HG03432 (cell line): ENCODE data around the gene CAND1.

Source experiments
- ATAC-seq: cut with Tn5 transposase; IDR thresholded peaks from one replicate; pipeline ENCODE4 v1.9.1; 2021; ENCODE audit warnings: mild to moderate bottlenecking, moderate library complexity; ENCODE audit not compliant: unreplicated experiment

Gene CAND1

GRCh38 chr12:67280088-67280487 lies 10.9 kb downstream of the CAND1 start:
- no peak for ATAC-seq

- ATAC-seq, result no peak
These were observed 11.4 kb downstream of the CAND1 start for GRCh38 chr12:67280572-67280971.

- no peak for ATAC-seq
These were observed 15.4 kb downstream of the CAND1 start for GRCh38 chr12:67284561-67284960.

GRCh38 chr12:67286257-67286656 lies 17.1 kb downstream of the CAND1 start:
- ATAC-seq, result no peak

- no peak for ATAC-seq
These were observed 18.2 kb downstream of the CAND1 start for GRCh38 chr12:67287311-67287710.

GRCh38 chr12:67288561-67288960 lies 19.4 kb downstream of the CAND1 start:
- ATAC-seq, result no peak

- ATAC-seq, result no peak
These were observed 21.2 kb downstream of the CAND1 start for GRCh38 chr12:67290378-67290777.

- ATAC-seq, result no peak
These were observed 30.4 kb downstream of the CAND1 start for GRCh38 chr12:67299526-67299925.

- ATAC-seq, result no peak
These were observed 30.8 kb downstream of the CAND1 start for GRCh38 chr12:67299926-67300325.

GRCh38 chr12:67302162-67302561 lies 33.0 kb downstream of the CAND1 start:
- ATAC-seq, result no peak

- no peak for ATAC-seq
These were observed 36.4 kb downstream of the CAND1 start for GRCh38 chr12:67305544-67305943.

- no peak for ATAC-seq
These were observed 37.6 kb downstream of the CAND1 start for GRCh38 chr12:67306712-67307111.

GRCh38 chr12:67315661-67316060 lies 46.5 kb downstream of the CAND1 start:
- no peak for ATAC-seq

- ATAC-seq, result no peak
These were observed 49.6 kb downstream of the CAND1 start for GRCh38 chr12:67318786-67319185.

- no peak for ATAC-seq
These were observed 50.8 kb downstream of the CAND1 start for GRCh38 chr12:67319936-67320335.

- no peak for ATAC-seq
These were observed 51.6 kb downstream of the CAND1 start for GRCh38 chr12:67320614-67321295.

GRCh38 chr12:67322580-67322979 lies 53.4 kb downstream of the CAND1 start:
- no peak for ATAC-seq

- ATAC-seq, result no peak
These were observed 53.8 kb downstream of the CAND1 start for GRCh38 chr12:67323007-67323406.

GRCh38 chr12:67326637-67327036 lies 57.5 kb downstream of the CAND1 start:
- ATAC-seq, result no peak

GRCh38 chr12:67327466-67327865 lies 58.3 kb downstream of the CAND1 start:
- no peak for ATAC-seq

GRCh38 chr12:67331123-67331522 lies 62.0 kb downstream of the CAND1 start:
- ATAC-seq, result no peak

GRCh38 chr12:67331828-67332227 lies 62.7 kb downstream of the CAND1 start:
- ATAC-seq, result no peak

- ATAC-seq, result no peak
These were observed 64.5 kb downstream of the CAND1 start for GRCh38 chr12:67333649-67334048.
